ENCODE data around the gene SNRNP27. TPM values are rescaled to one million over a fixed set of nuclear protein-coding genes. Genes with fewer than 3 reads are reported as not detected.

The SNRNP27 gene
- total RNA-seq, 1 experiment from 2014 or later = 47.1 TPM

DNA sequence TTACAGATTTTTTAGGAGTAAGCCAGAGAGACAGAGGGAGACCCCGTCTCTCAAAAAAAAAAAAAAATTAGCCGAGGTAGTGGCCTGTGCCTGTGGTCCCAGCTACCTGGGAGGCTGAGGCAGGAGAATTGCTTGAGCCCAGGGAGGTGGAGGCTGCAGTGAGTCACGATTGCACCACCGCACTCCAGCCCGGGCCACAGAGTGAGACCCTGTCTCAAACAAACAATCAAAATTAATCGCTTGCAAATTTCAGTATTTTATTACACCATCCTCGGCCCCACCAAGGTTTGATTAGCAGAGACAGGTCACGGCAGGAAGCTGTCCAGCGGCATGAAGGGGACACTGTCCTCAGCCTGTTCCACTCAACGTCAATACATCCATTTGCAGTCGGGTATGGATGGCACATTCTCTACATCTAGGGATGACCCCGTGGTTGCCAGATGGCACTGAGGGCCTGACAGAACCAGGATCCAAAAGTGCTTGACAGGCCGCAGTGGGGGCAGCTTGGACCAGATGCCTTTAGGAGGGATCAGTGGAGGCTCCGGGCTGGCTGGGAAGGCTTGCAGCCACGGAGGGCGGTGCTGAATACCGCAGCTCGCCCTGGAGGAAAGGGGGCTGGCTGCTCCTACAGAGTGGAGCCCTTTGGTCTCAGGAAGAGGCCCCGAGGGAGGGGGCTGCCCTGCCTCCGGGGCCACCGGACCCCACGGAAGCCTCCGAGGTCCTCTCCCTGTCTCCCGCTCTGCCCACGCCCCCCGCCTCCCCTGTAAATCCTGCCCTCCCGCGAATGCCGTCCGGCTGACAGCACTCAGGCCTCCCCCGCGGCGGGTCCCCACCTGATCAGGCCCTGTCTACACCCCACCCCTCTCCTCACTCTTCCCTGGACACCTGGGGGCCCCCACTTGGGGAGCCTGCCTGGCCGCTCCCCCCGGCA is 54.5 kb downstream of the SNRNP27 start:
- Mint-ChIP-seq H3K27me3 (ENCODE audit: low read depth) (peaks cover 1% of the 10 kb centered on the region; the same call in 1 of the 2 replicates), H3K9me3 (no peaks in the 10 kb centered on the region), H3K4me1 (peaks cover 4% of the 10 kb centered on the region in 2 experiments), H3K36me3 (ENCODE audit: insufficient read depth in 1 of 3, low read depth in 3 of 3) (no peaks in the 10 kb centered on the region), H3K4me3 (no peak overlapping the region; a peak in 1 of 5 replicates), H3K27ac (no peak overlapping the region)
- no peaks in the 10 kb centered on the region for H3K79me1 ChIP-seq (ENCODE audit: insufficient read depth, low read depth, low read length, poor library complexity, severe bottlenecking)
- no peak overlapping the region for H3K27ac ChIP-seq (ENCODE audit: insufficient read length, low read depth, low read length)
- H4K5ac ChIP-seq (ENCODE audit: insufficient read length, low read depth, low read length) = no peak overlapping the region
- H2BK120ac ChIP-seq (ENCODE audit: low read depth, low read length, poor library complexity, severe bottlenecking) = no peak overlapping the region
- DNase-seq = no peak
- no peaks in the 10 kb centered on the region for H3K79me2 ChIP-seq (ENCODE audit: insufficient read depth, low read length)
- no peak overlapping the region for H2BK20ac ChIP-seq (ENCODE audit: low read depth, low read length, poor library complexity, severe bottlenecking)
- H3T11ph ChIP-seq (ENCODE audit: low read length) = no peak overlapping the region
- no peaks in the 10 kb centered on the region for H4K20me1 ChIP-seq (ENCODE audit: control insufficient read depth, insufficient read depth, insufficient read length)
- H3K14ac ChIP-seq (ENCODE audit: insufficient read depth, low read length) = no peak overlapping the region
- no peaks in the 10 kb centered on the region for H3K27me3 ChIP-seq (ENCODE audit: insufficient read depth, low read length)
- H3K9me3 ChIP-seq (ENCODE audit: control insufficient read depth, low read depth, low read length) = no peaks in the 10 kb centered on the region
- no peak overlapping the region for H3K56ac ChIP-seq (ENCODE audit: insufficient read length, low read depth, low read length)
- H3K4me2 ChIP-seq (ENCODE audit: insufficient read depth, insufficient read length, low read length) = no peak overlapping the region
- TF ChIP-seq, protein P1, sequence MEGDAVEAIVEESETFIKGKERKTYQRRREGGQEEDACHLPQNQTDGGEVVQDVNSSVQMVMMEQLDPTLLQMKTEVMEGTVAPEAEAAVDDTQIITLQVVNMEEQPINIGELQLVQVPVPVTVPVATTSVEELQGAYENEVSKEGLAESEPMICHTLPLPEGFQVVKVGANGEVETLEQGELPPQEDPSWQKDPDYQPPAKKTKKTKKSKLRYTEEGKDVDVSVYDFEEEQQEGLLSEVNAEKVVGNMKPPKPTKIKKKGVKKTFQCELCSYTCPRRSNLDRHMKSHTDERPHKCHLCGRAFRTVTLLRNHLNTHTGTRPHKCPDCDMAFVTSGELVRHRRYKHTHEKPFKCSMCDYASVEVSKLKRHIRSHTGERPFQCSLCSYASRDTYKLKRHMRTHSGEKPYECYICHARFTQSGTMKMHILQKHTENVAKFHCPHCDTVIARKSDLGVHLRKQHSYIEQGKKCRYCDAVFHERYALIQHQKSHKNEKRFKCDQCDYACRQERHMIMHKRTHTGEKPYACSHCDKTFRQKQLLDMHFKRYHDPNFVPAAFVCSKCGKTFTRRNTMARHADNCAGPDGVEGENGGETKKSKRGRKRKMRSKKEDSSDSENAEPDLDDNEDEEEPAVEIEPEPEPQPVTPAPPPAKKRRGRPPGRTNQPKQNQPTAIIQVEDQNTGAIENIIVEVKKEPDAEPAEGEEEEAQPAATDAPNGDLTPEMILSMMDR (conservative IDR thresholded peaks at IDR 0.05) = no peak
- H4K8ac ChIP-seq (replicated peaks; ENCODE audit: insufficient read length, low read depth, low read length) = no peak overlapping the region
- H3K9ac ChIP-seq (ENCODE audit: extremely low read depth, insufficient read length, low read length) = no peak overlapping the region
- WGBS (ENCODE audit: extremely low coverage, insufficient read length, low lambda C conversion rate) = no CpG with 5 or more reads among the region's 35 CpGs
- H2AK5ac ChIP-seq (ENCODE audit: insufficient read length, low read length) = no peak overlapping the region
- H3K4ac ChIP-seq (ENCODE audit: low read depth, low read length) = no peak overlapping the region
- no peak overlapping the region for H4K91ac ChIP-seq (ENCODE audit: insufficient read length, low read depth, low read length)
- H2BK12ac ChIP-seq (ENCODE audit: insufficient read length, low read depth, low read length) = no peak overlapping the region
- no peak overlapping the region for H2BK5ac ChIP-seq (ENCODE audit: insufficient read length, low read length)
- H3K23me2 ChIP-seq (ENCODE audit: insufficient read length, low read depth, low read length, poor library complexity, severe bottlenecking) = no peaks in the 10 kb centered on the region
- H2AFZ ChIP-seq (ENCODE audit: low read length) = no peak overlapping the region
- H3K23ac ChIP-seq (ENCODE audit: insufficient read length, low read depth, low read length) = no peak overlapping the region
- H3K4me1 ChIP-seq (ENCODE audit: insufficient read depth, low read length) = no peaks in the 10 kb centered on the region
- H3K18ac ChIP-seq (ENCODE audit: insufficient read length, low read depth, low read length) = no peak overlapping the region
- no peak overlapping the region for H2BK15ac ChIP-seq (ENCODE audit: low read depth, low read length)

All from H9 (cell line).